ENCODE measurements around the gene PNMA8B.

Gene PNMA8B

GRCh38 chr19:46460055-46460454 lies 35.6 kb downstream of the PNMA8B start:
- no peak for DNase-seq (ENCODE audit: low read depth in 3 of 3, low spot score in 1 of 3)

- DNase-seq (ENCODE audit: low read depth in 3 of 3, low spot score in 1 of 3): no peak
Measured at GRCh38 chr19:46456930-46457329, 38.7 kb downstream of the PNMA8B start.

- no peak for DNase-seq (ENCODE audit: low read depth in 3 of 3, low spot score in 1 of 3)
Measured at GRCh38 chr19:46454244-46454643, 41.4 kb downstream of the PNMA8B start.

- DNase-seq (ENCODE audit: low read depth in 3 of 3, low spot score in 1 of 3): no peak
Measured at GRCh38 chr19:46453661-46454060, 42.0 kb downstream of the PNMA8B start.

GRCh38 chr19:46452186-46452585 lies 43.5 kb downstream of the PNMA8B start:
- no peak for DNase-seq (ENCODE audit: low read depth in 3 of 3, low spot score in 1 of 3)

GRCh38 chr19:46451352-46451751 lies 44.3 kb downstream of the PNMA8B start:
- no peak for DNase-seq (ENCODE audit: low read depth in 3 of 3, low spot score in 1 of 3)

GRCh38 chr19:46450737-46451136 lies 44.9 kb downstream of the PNMA8B start:
- DNase-seq (ENCODE audit: low read depth in 3 of 3, low spot score in 1 of 3): no peak

- no peak for DNase-seq (ENCODE audit: low read depth in 3 of 3, low spot score in 1 of 3)
Measured at GRCh38 chr19:46449228-46449627, 46.4 kb downstream of the PNMA8B start.

GRCh38 chr19:46448601-46449000 lies 47.1 kb downstream of the PNMA8B start:
- DNase-seq (ENCODE audit: low read depth in 3 of 3, low spot score in 1 of 3): no peak

- no peak for DNase-seq (ENCODE audit: low read depth in 3 of 3, low spot score in 1 of 3)
Measured at GRCh38 chr19:46447824-46448223, 47.8 kb downstream of the PNMA8B start.

- no peak for DNase-seq (ENCODE audit: low read depth in 3 of 3, low spot score in 1 of 3)
Measured at GRCh38 chr19:46447006-46447405, 48.7 kb downstream of the PNMA8B start.

GRCh38 chr19:46446021-46446420 lies 49.6 kb downstream of the PNMA8B start:
- DNase-seq (ENCODE audit: low read depth in 3 of 3, low spot score in 1 of 3): no peak

- DNase-seq (ENCODE audit: low read depth in 3 of 3, low spot score in 1 of 3): no peak
Measured at GRCh38 chr19:46442808-46443450, 52.7 kb downstream of the PNMA8B start.

- DNase-seq (ENCODE audit: low read depth in 3 of 3, low spot score in 1 of 3): no peak
Measured at GRCh38 chr19:46441866-46442265, 53.8 kb downstream of the PNMA8B start.

Data from stimulated activated CD4-positive, alpha-beta T cell treated with anti-CD3 and anti-CD28 coated beads, TNF-alpha, amount 100 ng/mL, for 1 hour (primary cell).